ENCODE results near the gene DCDC2.
"Not testable (repeated sequence)": the region's sequence is repeated elsewhere in the genome, so short reads cannot be mapped to it uniquely, and the experiment has no call there.

DCDC2 gene

DNA sequence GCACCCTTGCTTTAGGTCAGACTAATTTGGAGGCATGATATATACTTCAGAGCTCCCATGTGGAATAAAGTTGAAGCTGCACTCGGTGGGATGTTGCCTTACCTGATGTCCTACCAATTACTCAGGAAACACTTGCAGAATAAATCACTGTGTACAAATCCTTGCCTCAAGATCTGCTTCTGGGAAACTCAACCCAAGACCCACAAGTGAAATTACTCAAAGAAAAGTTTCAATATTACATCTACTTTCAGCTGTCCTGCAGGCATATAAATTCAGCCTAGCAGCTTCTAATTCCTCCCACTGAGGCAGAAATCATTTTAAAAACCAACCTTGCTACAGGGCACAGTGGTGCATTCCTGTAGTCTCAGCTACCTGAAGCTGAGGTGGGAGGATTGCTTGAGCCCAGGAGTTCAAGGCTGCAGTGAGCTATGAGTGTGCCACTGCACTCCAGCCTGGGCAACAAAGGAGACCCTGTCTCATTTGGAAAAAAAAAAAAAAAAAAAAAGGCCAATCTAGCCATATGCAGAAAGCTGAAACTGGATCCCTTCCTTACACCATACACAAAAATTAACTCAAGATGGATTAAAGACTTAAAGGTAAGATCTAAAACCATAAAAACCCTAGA, 20.7 kb upstream of the DCDC2 start:
- DNase-seq: no peak

DNA sequence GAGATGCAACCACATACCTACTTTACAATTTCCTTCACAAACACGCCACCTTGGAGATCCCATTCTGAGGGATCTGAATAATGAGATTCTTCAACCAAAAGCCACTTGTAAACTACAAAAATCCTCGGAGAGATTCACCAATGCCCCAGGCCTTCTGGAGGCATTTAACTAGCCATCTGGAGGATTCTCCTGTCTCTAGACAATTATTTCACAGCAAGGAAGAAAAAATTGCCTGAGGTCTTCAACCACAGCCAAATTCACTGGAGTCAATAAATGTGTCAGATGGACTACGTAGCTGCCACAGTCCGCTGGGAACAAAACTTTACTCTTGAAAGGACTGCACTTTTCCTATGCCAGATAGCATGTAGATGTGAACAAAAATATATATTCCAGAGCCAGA, 19.0 kb upstream of the DCDC2 start:
- DNase-seq: no peak

- DNase-seq: no peak
Measured at GRCh38 chr6:24374612-24375011, 16.8 kb upstream of the DCDC2 start.

GRCh38 chr6:24365103-24365633, 7.3 kb upstream of the DCDC2 start:
- DNase-seq: not testable (repeated sequence)

GRCh38 chr6:24362363-24362762, 4.5 kb upstream of the DCDC2 start:
- DNase-seq: not testable (repeated sequence)

DNA sequence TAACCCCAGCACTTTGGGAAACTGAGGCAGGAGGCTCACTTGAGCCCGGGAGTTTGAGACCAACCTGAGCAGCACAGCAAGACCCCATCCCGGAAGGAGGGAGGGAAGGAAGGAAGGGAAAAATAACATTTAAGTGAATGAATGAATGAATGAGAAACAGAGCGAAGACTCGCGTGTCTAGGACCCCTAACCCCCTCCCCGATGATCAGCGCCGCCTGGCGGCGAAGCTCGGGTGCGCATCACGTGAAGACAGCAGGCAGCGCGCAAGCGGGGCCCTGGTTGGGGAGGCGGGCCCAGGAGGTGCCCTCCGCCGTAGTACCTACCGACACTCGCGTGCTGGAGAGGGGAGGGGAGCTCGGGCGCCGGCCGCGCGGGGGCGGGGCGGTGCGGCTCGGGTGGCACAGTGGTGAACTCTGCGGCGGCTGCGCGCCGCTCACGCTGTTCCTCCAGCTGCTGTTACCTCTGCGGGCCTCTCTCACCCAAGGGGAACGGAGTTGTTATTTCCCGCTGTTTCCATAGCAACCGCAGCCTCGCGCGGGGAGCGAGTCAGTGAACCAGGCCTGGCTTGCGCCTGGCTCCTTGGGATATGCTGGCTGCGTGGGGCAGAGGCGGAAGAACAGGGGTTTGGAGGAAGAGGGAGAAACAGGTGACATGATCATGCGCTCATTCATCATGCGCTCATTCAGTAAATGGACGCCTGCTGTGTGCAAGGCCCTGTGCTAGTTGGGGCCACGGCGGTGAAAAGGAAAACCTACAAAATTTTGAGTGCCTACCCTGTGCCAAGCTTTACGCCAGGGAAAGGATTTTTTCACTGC, 2.0 kb upstream of the DCDC2 start:
- DNase-seq: peak; percentile 95

GRCh38 chr6:24358219-24358821, 461 bp upstream of the DCDC2 start:
- DNase-seq: no peak

GRCh38 chr6:24356310-24356973, 1.4 kb downstream of the DCDC2 start:
- DNase-seq: no peak

DNA sequence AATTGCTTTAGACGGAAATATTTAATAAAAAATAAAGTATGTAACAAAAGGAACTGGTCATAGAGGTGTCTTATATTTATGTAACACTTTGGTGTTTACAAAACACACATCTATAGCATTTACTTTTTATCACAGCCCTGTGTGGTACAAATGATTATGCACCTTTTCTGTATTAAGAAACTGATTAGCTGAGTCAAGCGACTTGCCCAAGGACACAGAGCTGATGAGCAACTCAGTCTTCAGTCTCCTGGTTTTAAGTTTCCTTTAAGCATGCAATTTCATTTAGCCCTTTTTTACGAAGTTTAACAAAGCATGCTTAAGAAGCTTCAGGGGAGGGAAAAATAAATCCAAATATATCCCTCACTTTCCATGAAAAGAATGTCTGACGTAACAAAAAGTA, 2.5 kb downstream of the DCDC2 start:
- DNase-seq: no peak

GRCh38 chr6:24353861-24354260, 4.0 kb downstream of the DCDC2 start:
- DNase-seq: no peak

DNA sequence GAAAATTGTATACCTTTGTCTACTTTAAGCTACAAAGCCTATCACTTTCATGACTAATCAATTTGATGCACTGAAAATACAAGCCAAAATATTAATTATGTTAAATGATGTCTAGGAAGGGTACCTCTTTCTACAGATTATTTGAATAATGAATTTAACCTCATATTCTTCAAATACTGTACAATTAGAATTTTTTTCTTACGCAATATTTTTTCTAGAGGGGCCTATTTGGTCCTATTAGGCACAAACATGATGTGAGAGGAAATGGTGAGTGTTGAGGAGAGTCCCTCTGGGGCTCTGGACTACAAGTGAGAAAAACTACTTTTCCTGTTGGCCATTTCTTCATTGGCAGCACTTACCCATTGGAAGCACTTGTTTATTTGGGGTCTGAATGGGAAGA, 5.4 kb downstream of the DCDC2 start:
- DNase-seq: no peak

DNA sequence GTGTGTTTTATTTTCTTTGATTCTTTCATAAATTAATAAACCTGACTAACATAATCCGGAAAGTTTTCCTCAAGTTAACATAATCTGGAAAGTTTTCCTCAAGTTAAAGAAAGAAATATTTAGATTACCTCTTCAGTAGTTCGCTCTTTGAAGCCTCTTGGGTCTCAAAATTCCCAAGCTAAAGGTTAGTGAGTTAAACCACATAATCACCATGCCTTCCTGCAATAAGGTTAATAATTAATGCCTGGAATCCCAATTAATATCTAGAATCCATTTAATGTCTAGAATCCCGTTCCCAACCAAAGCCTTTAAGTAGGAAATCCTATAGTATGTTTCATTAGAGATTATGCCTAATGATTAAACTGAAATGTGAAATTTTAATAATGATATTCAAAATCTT, 12.9 kb downstream of the DCDC2 start:
- no peak for DNase-seq

- DNase-seq: no peak
Measured at GRCh38 chr6:24340998-24341938, 16.6 kb downstream of the DCDC2 start.

DNA sequence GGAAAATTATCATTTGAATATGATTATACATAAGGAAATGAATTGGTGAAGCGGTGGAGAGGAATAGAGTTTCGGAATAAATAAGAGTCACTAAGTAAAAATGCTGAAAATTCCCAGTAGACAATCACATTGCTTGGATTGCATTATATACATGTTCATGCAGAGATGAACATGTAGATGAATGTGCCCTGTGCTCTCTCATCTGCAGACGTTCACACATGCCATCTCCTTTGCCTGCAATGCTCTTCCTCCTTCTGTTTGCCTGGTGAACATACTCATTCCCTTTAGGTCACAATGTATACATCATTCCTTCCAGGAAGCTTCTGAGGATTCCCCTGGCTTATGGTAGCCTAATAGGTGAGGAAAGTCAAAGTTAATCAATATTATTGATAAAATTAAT, 17.9 kb downstream of the DCDC2 start:
- no peak for DNase-seq

DNA sequence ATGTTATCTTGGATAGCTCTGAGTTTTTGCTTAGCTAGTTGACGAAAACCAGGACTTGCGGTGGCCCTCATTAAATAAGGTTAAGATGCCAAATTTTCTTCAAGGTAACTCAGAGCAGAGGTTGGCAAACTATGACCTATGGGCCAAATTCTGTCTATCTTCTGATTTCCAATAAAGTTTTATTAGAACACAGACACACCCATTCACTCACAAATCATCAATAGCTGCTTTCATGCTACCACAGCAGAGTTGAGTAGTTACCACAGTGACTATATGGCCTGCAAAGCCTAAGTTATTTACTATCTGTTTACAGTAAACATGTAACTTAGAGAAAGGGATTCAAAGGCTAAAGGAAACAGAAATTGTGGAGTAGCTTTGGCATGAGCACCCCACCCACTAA, 23.6 kb downstream of the DCDC2 start:
- DNase-seq: no peak

DNA sequence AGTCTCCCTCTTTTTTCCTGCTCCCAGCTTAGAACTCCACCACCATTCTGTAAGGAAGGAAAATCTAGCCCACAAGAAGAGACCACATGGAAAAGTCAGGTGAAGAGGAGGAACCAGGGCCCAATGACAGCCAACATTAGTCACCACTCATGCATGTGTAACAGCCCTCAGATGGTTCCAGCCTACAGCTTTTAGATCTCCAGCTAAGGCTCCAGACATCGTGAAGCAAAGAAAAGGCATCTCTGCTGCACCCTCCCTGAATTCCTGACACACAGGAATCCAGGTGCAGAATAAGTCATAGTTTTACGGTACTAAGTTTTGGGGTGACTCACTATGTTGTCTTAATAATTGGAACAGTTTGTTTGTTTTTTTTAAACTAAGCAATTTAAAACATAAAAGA, 25.5 kb downstream of the DCDC2 start:
- no peak for DNase-seq

- peak; percentile 69 for DNase-seq
Measured at GRCh38 chr6:24330137-24330732, 27.6 kb downstream of the DCDC2 start.

DNA sequence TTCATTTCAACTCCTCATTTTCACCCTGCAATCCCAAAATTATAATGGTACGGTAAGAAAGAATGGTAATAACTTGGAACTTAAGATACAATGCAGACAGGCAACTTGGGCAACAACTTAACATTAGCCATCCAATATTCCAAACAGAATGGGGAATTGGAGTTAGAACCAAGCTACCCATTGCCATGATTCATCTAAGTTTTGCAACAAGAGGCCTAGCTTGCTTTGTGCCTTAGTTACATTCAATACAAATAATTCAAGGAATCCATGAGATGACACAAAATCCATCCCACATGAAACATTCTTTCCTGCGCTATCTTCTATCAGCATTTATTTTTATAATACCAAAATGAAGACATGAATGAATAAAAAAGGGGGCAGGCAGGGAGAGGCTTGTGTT, 28.4 kb downstream of the DCDC2 start:
- no peak for DNase-seq

DNA sequence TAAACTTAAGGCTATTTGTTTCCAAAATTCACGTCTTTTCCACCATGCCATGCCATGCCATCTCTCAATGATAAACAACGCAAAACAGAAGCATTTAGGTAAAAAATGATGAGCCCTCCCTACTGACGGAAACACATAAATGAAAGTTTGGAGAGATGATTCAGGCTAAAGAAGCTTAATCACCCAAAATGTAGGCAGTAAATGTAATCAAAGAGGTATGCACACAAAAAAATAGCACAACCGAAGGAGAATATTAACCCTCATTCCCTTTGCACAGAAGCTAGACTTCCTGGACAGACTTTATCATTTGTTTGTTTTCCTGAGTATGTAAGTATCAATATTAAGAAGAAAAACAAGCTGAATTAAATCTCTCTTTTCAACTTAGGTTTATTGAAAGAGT, 28.8 kb downstream of the DCDC2 start:
- no peak for DNase-seq

DNA sequence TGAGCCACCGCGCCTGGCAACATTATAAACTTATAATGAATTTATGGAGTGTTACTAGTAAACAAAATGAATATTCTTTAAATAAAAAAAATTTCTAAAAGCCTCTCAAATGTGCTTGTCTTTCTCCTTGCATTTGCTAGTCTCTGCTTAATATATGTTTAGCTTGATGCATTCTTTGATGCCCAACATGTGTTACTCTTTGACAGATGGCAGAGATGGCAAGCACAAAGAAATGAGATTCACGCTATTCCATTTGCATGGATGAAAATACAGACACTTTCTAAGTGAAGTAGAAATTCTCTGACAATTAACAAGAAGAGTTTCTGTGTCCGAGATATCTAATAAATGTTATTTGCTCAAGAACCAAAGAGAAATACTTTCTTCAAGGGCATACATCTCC, 30.1 kb downstream of the DCDC2 start:
- DNase-seq: no peak

- no peak for DNase-seq
Measured at GRCh38 chr6:24325978-24326377, 31.9 kb downstream of the DCDC2 start.

DNA sequence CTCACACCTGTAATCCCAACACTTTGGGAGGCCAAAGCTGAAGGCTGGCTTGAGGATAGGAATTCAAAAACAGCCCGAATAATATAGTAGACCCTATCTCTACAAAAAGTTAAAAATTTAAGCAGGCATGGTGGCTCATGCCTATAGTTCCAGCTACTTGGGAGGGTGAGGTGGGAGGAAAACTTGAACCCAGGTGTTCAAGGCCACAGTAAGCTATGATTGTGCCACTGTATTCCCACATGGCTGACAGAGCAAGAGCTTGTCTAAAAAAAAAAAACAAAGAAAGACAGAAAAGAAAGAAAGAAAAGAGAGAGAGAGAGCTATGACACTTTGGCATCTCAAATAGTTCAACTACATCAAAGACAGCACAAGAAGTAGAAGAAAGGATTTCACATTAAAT, 33.2 kb downstream of the DCDC2 start:
- no peak for DNase-seq

All from NCI-H748 treated with DMSO at 0.1 percent for 48 hours (cell line).